ENCODE measurements around the gene TMEM17.
A peak's percentile ranks its signal among the peaks of the same experiment; 100 is the strongest.
"Not testable (repeated sequence)": the region's sequence is repeated elsewhere in the genome, so short reads cannot be mapped to it uniquely, and the experiment has no call there.

TMEM17 gene, protein sequence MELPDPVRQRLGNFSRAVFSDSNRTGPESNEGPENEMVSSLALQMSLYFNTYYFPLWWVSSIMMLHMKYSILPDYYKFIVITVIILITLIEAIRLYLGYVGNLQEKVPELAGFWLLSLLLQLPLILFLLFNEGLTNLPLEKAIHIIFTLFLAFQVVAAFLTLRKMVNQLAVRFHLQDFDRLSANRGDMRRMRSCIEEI

DNA sequence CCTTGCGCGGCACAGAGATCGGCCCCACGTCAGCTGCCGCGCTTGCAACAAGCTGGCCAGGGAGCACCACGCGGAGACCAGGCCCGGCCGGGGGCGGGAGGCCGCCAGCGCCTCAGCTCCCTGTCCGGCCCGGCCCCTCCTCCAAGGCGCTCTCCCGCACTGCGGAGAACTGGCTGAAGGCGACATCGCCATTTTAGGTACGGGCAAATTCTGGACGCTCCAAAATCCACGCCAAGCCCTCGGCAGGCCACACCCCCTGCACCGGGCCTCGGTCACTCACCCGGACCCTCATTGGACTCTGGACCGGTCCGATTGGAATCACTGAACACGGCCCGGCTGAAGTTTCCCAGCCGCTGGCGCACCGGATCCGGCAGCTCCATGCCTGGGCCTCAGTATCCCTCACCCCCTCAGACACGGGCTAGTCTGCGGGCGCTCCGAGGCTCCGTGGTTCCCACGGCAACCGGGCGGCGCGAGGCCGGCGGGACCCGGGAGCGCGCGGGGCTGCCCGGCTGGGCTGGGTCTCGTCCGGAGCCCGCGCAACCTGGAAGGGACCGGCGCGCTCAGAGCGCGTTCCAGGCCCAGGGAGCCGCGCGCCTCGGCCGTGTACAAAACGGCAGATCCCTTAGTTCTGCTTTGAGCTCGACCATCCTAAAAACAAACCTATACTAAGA is at the start of gene TMEM17:
TMEM17 (minus strand) TSS at position 446 of the 671 bp plus-strand sequence; CDS start at position 380, 66 bp downstream.
- peak; percentile 94 for DNase-seq (ENCODE audit: low spot score)

DNA sequence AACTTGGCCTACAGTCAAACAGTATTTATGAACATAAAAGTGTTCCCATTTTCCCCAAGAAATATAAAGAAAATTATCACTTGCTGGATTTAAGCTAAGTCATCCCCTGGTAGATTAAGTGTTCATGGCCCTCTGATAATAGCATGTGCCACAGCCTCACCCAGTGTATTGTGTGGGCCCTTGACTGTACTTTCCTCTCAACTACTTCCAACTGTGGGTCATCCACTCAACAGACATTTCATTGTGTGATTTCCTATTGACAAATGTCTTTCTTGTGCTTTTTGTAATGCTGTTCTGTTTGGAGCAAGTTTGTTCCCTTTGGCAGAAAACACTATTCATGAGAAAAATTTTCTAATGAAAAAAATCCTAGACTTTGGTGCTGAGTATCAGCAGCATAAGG is 48.4 kb upstream of the TMEM17 start:
- no peak for DNase-seq (ENCODE audit: low spot score)

DNA sequence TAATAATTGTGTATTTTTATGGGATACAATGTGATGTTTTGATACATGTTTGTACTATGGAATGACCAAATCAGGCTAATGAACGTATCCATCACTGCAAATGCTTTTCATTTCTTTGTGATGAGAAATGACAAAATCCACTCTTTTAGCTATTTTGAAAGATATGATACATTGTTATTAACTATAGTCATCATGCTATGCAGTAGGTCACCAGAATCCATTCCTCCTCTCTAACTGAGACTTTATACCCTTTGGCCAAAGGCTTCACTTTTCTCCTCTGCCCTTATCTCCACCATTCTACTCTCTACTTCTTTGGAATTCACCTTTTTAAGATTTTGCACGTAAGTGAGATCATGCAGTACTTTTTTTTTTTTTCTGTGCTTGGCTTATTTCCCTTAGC is 44.5 kb upstream of the TMEM17 start:
- DNase-seq (ENCODE audit: low spot score): no peak

DNA sequence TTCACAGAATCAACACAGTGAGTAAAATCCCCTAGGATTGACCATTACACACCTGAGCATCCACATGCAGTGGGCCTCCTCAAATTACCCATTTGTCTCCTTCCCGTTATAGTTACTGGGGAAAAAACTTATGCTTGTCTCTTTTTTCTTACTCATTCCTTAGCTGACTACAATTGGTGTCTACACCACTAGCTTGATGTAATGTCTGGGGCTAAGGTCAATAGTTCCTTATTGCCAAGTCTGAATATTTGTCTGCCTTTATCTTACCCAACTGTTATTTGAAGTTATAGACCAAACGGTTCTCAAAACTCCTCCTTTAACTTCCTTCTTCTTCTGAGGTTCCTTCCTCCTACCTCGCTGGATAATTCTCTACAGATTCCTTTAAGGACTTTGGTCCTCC is 41.9 kb upstream of the TMEM17 start:
- DNase-seq (ENCODE audit: low spot score): no peak

DNA sequence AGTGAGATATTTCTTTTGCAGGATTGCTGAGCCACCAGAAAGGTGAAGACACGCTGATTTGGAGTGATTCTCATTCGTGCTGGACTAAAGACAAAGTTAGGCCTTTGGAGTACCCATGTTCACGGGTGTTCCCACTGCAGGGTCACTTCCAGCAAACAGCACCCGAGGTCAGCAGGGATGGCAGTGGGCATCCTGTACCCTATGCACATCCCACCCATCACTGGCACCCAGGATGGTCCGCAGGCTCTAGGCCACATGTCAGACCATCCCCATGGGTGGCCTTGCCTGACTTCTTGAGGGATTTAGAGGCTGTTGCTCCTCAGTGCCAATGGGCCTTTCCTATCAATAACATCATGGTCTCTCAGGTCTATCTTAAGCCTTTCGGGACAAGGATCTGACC is 39.3 kb upstream of the TMEM17 start:
- DNase-seq (ENCODE audit: low spot score): no peak

DNA sequence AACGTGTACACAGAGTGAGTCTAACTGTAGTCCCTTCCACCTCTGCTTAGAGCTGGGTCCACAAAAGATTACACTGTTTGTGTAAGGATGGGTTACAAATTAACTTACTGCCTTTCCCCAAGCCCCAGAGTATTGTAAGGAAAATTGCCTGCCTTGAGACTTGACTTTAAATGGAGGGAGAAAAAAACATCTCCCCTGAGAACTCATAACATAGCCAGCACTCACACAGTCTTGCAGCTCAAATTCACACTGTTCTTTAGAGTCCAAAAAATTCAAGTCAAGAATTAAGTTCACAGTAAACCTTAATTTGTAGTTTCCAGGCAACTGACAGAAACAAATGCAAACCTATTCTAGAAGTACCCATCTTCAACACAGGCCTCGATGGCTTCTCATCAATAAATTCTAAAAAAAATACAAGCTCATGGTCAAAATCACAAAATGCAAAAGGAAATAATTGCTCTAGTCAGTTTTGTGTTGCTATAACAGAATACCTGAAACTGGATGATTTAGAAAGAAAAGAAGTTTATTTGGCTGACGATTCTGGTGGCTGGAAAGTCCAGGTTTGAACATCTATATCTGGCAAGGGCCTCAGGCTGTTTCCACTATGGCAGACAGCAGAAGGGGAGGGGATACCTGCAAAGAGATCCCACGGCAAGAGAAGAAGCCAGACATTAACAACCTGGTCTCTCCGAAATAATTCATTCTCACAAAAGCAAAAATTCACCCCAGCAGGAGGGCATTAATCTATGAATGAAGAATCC is 34.6 kb upstream of the TMEM17 start:
- no peak for DNase-seq (ENCODE audit: low spot score)

DNA sequence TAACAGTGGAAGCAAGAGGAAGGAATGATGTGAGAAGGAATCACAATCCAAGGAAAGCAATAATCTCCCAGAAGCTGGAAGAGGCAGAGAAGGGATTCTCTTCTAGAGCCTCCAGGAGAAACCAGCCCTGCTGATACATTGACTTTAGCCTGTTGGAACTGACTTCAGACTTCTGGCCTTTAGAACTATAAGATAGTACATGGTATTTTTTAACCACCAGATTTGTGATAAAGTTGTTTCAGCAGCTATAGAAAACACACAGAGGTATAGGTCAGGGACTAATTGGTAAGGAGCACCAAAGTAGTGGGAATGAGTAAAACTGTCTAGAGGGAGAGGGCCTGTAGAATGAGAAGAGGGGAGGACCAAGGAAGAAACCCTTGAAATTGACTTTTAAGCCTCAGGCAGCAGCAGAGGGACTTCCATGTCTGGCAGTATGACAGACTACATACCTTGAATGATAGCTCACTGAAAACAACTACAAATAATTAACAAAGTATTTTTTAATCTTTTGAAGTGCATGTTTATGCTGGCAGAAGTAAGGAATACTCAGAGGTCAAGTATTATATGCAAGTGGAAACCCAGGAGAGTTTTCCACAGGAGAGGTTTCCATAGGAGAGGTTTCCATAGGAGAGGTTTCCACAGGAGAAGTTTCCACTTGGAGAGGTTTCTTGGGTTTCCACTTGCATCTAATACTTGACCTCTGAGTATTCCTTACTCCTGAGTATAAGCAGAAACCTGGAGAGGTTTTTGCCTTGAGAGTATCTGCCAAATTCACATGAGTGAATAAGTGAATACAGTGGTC is 33.8 kb upstream of the TMEM17 start:
- no peak for DNase-seq (ENCODE audit: low spot score)

DNA sequence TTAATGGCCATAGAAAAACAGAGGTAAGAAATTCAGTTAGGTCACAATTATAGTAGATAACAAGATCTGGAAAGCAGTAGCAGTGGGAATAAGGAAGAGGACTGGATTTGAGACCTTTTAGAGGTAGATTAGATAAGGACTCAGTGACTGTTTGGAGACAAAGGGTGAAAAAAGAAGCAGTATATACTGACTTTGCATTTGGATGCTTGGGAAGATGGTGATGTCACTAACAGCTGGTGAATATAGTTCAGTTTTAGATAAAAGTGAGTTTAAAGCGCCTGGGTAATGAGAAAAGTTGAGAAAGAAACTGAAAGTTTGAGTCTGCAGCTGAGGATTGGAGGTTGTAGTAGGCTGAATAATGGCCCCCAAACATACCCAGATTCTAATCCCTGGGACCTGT is 32.8 kb upstream of the TMEM17 start:
- no peak for DNase-seq (ENCODE audit: low spot score)

DNA sequence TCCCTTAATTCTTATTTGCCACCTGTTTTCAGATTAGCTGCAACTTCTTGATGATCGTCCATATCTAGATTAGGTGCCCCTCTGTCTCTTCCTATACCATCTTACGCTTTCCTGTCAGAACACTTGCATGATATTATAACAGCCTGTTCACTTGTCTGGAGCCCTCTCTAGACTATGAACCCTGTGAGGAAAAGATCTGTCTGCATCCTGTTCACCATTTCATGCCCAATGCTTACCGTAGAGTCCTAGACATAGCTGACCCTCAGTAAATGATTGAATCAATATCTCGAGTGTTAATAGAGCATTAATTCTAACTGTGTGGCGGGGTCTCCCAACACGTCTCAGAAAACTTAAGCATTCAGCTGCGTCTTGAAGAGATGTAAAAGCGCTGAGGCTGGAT is 31.8 kb upstream of the TMEM17 start:
- no peak for DNase-seq (ENCODE audit: low spot score)

DNA sequence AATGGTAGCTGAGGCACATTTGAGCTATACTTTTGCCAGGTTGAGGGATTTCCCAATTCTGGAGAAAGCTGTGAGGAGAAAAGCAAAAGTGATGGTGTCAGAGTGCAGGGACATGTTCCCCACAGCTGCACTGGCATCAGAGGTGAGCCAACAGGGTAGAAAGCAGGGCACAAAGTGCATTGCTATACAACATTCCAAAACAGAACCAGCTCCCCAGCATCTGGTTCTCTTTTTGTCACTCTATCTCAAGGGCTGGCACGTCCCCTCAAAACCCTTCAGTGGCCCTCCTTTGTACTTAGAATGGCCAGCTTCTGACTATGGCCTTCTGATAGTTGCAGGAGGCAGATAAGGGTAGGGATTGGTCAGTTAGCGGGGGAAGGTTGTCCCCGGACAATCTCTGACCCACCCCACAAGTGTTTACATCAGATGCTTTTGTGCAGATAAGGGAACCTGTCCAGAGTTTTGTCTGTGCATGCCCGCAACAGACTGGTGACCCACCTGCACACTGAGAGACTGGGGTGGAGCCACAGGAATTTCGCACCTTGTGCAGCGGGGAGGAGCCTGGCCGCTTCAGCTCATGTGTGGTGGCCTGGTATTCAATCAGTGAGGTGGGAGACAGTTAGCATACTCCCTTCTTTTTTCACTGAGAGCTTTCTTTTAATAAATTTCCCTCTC is 31.0 kb upstream of the TMEM17 start:
- DNase-seq (ENCODE audit: low spot score): no peak

DNA sequence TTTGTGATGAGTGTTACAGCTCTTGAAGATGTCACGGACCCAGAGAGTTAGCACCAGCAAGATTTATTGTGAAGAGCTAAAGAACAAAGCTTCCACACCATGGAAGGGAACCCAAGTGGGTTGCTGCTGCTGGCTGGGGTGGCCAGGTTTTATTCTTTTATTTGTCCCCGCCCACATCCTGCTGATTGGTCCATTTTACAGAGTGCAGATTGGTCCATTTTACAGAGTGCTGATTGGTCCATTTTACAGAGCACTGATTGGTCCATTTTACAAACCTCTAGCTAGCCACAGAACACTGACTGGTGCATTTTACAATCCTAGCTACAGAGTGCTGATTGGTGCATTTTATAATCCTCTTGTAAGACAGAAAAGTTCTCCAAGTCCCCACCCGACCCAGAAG is 29.5 kb upstream of the TMEM17 start:
- not testable (repeated sequence) for DNase-seq (ENCODE audit: low spot score)

DNA sequence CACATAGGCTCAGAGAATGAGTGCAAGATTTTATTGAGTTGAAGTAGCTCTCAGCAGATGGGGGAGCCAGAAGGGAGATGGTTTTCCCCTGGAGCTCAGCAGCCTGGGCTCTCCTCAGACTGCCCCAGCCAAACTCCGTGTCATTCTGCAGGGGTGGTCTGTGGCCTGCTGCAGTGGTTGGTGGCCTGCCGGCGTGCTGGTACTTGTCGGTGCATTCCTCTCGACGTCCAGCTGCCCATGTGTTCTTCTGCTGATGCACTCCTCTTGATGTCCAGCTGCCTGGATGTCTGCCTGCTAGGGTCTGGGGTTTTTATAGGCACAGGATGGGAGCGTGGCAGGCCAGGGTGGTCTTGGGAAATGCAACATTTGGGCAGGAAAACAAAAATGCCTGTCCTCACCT is 25.6 kb upstream of the TMEM17 start:
- DNase-seq (ENCODE audit: low spot score): no peak

DNA sequence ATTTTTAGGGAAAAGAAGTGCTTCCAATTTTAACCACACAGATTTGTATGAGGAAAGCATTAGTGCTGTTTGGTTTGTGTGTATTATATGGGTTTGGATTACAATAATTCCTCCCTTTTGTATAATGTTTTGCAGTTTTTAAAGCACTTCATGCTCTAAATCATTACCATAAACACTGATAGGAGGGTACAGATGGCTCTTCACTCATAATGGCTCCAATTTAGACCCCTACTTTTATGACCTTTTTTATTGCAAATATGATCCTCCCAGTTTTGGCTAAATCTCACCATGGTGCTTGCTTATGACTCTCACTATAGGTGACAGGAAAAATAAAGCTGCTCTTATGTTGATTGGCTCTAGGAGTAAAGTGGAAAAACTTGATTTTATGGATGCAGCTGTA is 23.8 kb upstream of the TMEM17 start:
- DNase-seq (ENCODE audit: low spot score): no peak

DNA sequence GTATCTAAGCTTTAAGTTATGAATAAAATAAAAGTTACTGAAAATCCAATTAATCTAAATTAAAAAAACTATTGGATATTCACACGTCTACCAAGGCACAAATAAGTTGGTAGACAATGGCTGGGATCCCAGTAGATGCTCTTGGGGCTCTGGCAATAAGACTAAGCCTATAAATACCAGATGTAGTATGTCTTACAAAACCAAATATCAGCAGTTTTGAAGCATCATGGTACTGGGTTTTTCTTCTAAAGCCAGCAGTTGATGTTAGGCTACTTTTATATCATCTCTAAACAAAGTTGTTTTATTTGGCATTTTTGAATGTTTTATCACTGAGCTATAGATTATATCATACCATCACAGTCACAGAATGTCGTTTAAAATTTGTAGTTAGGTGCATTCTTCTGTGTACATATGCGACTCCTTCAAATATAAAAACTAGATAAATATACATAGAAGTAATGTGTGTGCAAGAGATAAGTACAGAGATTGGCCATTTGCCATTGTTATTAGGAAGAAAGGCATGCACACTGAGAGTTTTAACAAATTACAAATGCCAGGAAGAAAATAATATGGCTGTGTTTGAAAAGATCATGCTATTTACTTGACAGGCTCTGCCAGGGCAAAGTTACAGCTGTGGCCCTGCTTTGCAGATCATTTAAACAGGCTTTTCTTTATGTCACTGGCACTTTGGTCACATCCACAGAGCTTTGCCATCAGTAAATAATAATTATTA is 21.6 kb upstream of the TMEM17 start:
- DNase-seq (ENCODE audit: low spot score): no peak

DNA sequence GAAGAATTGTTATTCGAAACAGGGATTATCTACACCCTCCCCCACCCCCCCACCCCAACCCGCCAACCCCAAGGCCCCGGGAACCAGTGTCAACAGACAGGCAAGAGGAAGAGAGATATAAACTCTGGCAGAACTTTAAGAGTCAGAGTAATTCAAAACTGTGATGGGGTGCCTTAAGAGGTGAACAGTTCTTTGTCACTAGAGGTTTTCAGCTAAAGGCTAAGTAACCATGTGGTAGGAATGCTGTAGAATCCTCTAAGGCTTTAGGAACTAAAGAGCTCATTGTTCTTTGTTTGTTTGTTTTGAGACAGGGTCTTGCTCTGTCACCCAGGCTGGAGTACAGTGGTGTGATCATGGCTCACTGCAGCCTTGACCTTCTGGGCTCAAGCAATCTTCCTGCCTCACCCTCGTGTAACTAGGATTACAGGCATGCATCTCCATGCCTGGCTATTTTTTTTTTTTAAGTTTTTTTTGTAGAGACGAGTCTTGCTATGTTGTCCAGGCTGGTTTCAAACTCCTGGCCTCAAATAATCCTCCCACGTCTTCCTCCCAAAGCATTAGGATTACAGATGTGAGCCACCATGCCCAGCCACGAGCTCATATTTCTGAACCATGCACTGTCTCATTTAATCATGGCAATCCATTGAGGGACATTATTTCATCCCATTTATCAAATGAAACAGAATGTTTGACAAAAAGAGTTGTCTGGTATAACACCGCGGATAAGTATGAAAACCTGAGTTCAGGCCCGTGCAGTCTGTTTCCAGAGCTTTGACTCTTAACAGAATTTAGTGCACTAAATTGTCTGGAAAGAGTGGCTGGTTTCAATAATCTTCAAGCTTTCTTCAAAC is 20.8 kb upstream of the TMEM17 start:
- DNase-seq (ENCODE audit: low spot score): no peak

DNA sequence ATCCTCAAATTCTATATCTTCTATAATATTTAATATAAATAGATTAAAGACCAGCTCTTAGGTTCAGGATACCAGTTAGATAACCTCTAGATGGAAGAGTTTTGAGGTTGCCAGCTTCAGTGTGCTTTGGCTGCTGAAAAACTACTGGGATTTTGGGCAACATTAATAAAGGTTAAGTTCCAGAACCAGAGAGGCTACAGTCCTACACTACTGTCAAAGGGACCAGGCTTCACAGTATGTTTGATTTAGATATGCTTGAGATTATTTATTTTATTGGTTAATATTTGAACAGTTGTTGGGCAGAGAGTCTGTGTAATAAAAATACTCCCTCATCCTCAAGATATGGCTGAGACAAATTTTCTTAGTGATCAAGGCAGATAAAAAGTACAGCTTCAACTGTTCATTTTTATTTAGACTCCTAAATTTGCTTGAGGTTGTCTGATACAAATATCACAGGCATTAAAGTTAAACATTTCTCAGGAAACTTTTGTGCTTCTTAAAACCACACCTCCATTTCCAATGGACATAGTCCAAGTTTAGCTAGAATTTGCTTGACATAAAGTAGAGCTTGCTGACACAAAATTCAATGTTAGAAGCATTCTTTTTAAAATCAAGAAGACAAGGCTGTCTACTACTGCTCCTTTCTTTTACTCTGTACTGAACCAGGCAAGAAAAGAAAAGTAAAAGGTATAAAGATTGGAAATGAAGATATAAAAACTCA is 19.7 kb upstream of the TMEM17 start:
- no peak for DNase-seq (ENCODE audit: low spot score)

DNA sequence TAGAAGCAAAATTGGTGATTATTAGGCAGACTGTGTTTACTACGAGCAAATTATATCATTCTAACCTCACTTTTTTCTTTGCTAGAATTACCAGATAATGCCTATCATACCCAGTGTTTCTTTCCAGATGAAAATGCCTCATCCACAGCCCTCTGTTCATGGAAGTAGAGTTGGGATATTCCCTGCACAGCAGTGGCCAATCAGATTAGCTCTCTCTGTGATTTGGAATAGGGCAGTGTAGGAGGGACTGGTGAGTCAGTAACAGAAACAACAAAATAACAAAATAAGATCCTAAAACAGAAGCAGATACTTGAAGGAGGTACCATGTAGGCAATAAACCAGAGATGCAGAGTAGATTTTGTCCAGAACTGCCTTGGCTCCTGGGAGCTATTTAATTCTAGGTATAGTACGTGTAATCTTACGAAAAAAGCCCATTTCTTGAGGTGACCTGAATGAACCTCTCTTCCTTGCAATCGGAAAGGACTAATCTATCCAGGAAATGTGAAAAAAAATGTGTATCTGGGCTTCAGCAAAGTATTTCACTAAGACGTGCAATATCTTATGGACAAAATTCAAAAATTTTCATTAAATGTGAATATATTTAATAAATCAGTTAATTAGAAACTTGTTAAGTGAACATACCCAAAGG is 18.4 kb upstream of the TMEM17 start:
- no peak for DNase-seq (ENCODE audit: low spot score)

DNA sequence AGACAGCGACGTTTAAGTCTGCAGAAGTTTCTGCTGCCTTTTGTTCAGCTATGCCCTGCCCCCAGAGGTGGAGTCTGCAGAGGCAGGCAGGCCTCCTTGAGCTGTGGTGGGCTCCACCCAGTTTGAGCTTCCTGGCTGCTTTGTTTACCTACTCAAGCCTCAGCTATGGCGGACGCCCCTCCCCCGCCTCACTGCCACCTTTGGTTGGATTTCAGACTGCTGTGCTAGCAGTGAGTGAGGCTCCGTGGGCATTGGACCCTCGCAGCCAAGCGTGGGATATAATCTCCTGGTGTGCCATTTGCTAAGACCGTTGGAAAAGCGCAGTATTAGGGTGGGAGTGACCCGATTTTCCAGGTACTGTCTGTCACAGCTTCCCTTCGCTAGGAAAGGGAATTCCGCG is 15.1 kb upstream of the TMEM17 start:
- not testable (repeated sequence) for DNase-seq (ENCODE audit: low spot score)

DNA sequence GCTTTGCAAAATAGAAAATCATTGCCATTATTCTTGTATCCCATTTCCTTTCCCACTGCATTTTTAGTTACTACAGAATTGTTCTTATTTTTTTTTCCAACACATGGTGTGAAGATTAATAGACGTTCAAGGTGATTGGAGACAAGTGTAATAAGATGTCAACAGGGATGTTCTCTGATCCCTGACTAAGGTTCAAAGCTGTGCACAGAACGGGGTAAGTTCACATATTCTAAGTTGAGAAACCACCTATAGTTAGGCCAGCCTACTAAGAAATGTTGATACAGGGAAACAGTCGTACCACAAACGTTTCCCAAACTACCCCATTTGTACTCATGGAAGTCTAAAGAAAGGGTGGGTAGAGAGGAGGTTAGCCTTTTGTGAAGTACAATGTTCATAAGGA is 6.4 kb upstream of the TMEM17 start:
- no peak for DNase-seq (ENCODE audit: low spot score)

Measured in ecto neural progenitor cell (in vitro differentiated cells).